Uterus (tissue), 4 donors: ENCODE results near the gene SMIM1. TPM values are rescaled to one million over a fixed set of nuclear protein-coding genes. Genes with fewer than 3 reads are reported as not detected.
"Not testable (repeated sequence)": the region's sequence is repeated elsewhere in the genome, so short reads cannot be mapped to it uniquely, and the experiment has no call there.

Experiments
- DNase-seq, 2 donors: peaks; one replicate each; pipeline ENCODE4 v3.0.0-alpha.2; 2019 to 2020
- H3K27ac ChIP-seq, 2 donors: fragments of 200-600 bp; sonication (generic); 1 replicate in 1 of 2; 2 replicates in 1 of 2; pipeline ENCODE4 v1.5.1; 2016 to 2018
- H3K27me3 ChIP-seq, 2 donors: fragments of 200-600 bp; sonication (generic); one replicate each; pipeline ENCODE4 v1.5.1; 2018 to 2019; ENCODE audit warnings: control low read depth in 1 of 2
- H3K36me3 ChIP-seq, 2 donors: fragments of 200-600 bp; sonication (generic); one replicate each; pipeline ENCODE4 v1.5.1; 2019; ENCODE audit warnings: control low read depth in 1 of 2
- H3K4me1 ChIP-seq, 2 donors: fragments of 200-600 bp; sonication (generic); one replicate each; pipeline ENCODE4 v1.5.1; 2018 to 2019; ENCODE audit warnings: control low read depth in 1 of 2
- H3K4me3 ChIP-seq, 2 donors: fragments of 200-600 bp; sonication (generic); 1 replicate in 1 of 2; 2 replicates in 1 of 2; pipeline ENCODE4 v1.5.1; 2018 to 2019; ENCODE audit warnings: mild to moderate bottlenecking in 1 of 2
- H3K9me3 ChIP-seq, 2 donors: fragments of 200-600 bp; sonication (generic); one replicate each; pipeline ENCODE4 v1.5.1; 2019; ENCODE audit warnings: control low read depth in 1 of 2
- CTCF ChIP-seq, 4 experiments: fragments of 200-600 bp in 2 of 4; fragments of 450-650 bp in 2 of 4; sonication (generic) in 2 of 4; IDR thresholded peaks; one replicate each; pipeline ENCODE4 v1.5.1; 2016 to 2019; ENCODE audit warnings: antibody characterized with exemption in 4 of 4, mild to moderate bottlenecking in 2 of 4, moderate library complexity in 1 of 4
- POLR2A ChIP-seq, 2 donors: fragments of 450-650 bp; IDR thresholded peaks; one replicate each; pipeline ENCODE4 v1.6.1; 2016; ENCODE audit warnings: antibody characterized with exemption in 2 of 2, mild to moderate bottlenecking in 1 of 2, moderate library complexity in 1 of 2
- intact Hi-C: fragments of 100-400 bp; cut with DNase I; formaldehyde crosslinking; loops from one replicate; pipeline ENCODE4 v1.15.1; 2023; ENCODE audit warnings: low total_unique reads
- total RNA-seq, 4 donors: library from RNA; depleted of rRNA in 3 of 4; stranded (reverse); fragments of >200 nt in 3 of 4; gene quantifications; one replicate each; pipeline versions ENCODE4 v1.1.0 to v1.2.4, GENCODE V29; 2014 to 2023
- donor health status: DM: yes; HTN: yes; CAD: no.

Gene SMIM1
- total RNA-seq, 4 donors from 2014 or later, result 4.4 to 15.4 TPM; not detected in 2

- Histone ChIP-seq H3K27ac (peak overlapping the region; percentile 37 to 76), H3K4me1 (peaks cover 4 to 10% of the 10 kb centered on the region in 2 donors), H3K36me3 (no peaks in the 10 kb centered on the region), H3K4me3 (peak overlapping the region; percentile 34 to 68), H3K9me3 (no peaks in the 10 kb centered on the region), H3K27me3 (no peaks in the 10 kb centered on the region)
- TF ChIP-seq POLR2A (IDR thresholded peaks at IDR 0.05) (peak in 1 of 2 donors; percentile 56), CTCF (IDR thresholded peaks at IDR 0.05) (no peak)
- DNase-seq, result peak; percentile 79 to 85
- intact Hi-C loops, result no loop called here
These were observed 25.6 kb upstream of the SMIM1 start for GRCh38 chr1:3746830-3747521.

- DNase-seq, result no peak
- no peaks in the 10 kb centered on the region for H3K36me3 ChIP-seq
- no peaks in the 10 kb centered on the region for H3K9me3 ChIP-seq
- intact Hi-C loops, result no loop called here
- H3K4me1 ChIP-seq, result peaks cover 4 to 10% of the 10 kb centered on the region in 2 donors
- H3K27ac ChIP-seq, result peak overlapping the region; percentile 37 to 76
- H3K27me3 ChIP-seq, result no peaks in the 10 kb centered on the region
- peak overlapping the region; percentile 34 to 68 for H3K4me3 ChIP-seq
- TF ChIP-seq CTCF (IDR thresholded peaks at IDR 0.05) (no peak), POLR2A (IDR thresholded peaks at IDR 0.05) (no peak)
These were observed 25.1 kb upstream of the SMIM1 start for GRCh38 chr1:3747522-3747848.

- H3K27ac ChIP-seq, result no peak overlapping the region
- H3K4me3 ChIP-seq, result peak overlapping the region in 1 of 2 donors; percentile 68
- DNase-seq, result no peak
- H3K4me1 ChIP-seq, result peaks cover 4 to 10% of the 10 kb centered on the region in 2 donors
- H3K9me3 ChIP-seq, result no peaks in the 10 kb centered on the region
- TF ChIP-seq CTCF (IDR thresholded peaks at IDR 0.05), result no peak
- TF ChIP-seq POLR2A (IDR thresholded peaks at IDR 0.05), result no peak
- intact Hi-C loops, result no loop called here
- H3K36me3 ChIP-seq, result no peaks in the 10 kb centered on the region
- no peaks in the 10 kb centered on the region for H3K27me3 ChIP-seq
These were observed 24.6 kb upstream of the SMIM1 start for GRCh38 chr1:3747903-3748302.

- DNase-seq, result not testable (repeated sequence)
These were observed 24.1 kb upstream of the SMIM1 start for GRCh38 chr1:3748316-3748900.

GRCh38 chr1:3749512-3749911 is 23.0 kb upstream of the SMIM1 start:
- intact Hi-C loops, result no loop called here
- no peak for DNase-seq
- no peaks in the 10 kb centered on the region for H3K36me3 ChIP-seq
- no peak overlapping the region for H3K4me3 ChIP-seq
- no peaks in the 10 kb centered on the region for H3K27me3 ChIP-seq
- no peaks in the 10 kb centered on the region for H3K9me3 ChIP-seq
- peaks cover 4 to 10% of the 10 kb centered on the region in 2 donors for H3K4me1 ChIP-seq
- no peak overlapping the region for H3K27ac ChIP-seq
- no peak for TF ChIP-seq CTCF (IDR thresholded peaks at IDR 0.05)
- no peak for TF ChIP-seq POLR2A (IDR thresholded peaks at IDR 0.05)

More at GRCh38 chr1:3748316-3748900, 24.1 kb upstream of the SMIM1 start:
- H3K27ac ChIP-seq, H3K36me3 ChIP-seq, H3K4me1 ChIP-seq, intact Hi-C loops, H3K27me3 ChIP-seq, H3K9me3 ChIP-seq, H3K4me3 ChIP-seq: not testable (repeated sequence)
